ENCODE data around the gene TMEM234.

TMEM234 gene

GRCh38 chr1:32186491-32186890 lies 35.7 kb downstream of the TMEM234 start:
- H3K36me3 Mint-ChIP-seq (ENCODE audit: low read depth): peaks cover 74% of the 10 kb centered on the region
- no peak overlapping the region for H3K4me3 Mint-ChIP-seq
- H3K27me3 Mint-ChIP-seq (ENCODE audit: low read depth): no peaks in the 10 kb centered on the region
- H3K4me1 Mint-ChIP-seq: peaks cover 23% of the 10 kb centered on the region
- H3K9me3 Mint-ChIP-seq: no peaks in the 10 kb centered on the region
- no peak for TF ChIP-seq CTCF (IDR thresholded peaks at IDR 0.05; ENCODE audit: unreplicated experiment in 3 of 3)
- no peak overlapping the region for H3K27ac Mint-ChIP-seq

DNA sequence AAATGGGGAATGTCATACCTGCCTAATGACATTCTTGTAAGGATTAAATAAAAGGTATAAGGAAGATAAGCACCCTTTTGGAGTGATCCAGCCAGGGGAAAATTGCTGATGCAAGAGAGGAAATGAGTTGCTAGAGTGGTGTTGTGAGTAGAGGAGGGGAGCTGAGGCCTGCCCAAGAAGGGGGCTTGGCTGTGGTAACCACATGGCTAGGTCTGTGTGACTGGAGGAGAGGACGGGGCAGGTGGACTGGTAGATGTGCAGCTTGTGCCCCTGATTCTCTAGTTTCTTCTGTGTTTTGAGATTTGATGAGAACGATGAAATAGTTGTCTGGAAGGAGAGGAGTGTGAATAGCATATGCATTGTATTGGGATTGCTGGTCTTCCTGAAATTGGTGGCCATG lies 36.1 kb downstream of the TMEM234 start:
- Mint-ChIP-seq H3K4me3 (no peak overlapping the region), H3K4me1 (peaks cover 27% of the 10 kb centered on the region), H3K9me3 (no peaks in the 10 kb centered on the region), H3K36me3 (ENCODE audit: low read depth) (peaks cover 74% of the 10 kb centered on the region), H3K27ac (no peak overlapping the region), H3K27me3 (ENCODE audit: low read depth) (no peaks in the 10 kb centered on the region)
- no peak for TF ChIP-seq CTCF (IDR thresholded peaks at IDR 0.05; ENCODE audit: unreplicated experiment in 3 of 3)

DNA sequence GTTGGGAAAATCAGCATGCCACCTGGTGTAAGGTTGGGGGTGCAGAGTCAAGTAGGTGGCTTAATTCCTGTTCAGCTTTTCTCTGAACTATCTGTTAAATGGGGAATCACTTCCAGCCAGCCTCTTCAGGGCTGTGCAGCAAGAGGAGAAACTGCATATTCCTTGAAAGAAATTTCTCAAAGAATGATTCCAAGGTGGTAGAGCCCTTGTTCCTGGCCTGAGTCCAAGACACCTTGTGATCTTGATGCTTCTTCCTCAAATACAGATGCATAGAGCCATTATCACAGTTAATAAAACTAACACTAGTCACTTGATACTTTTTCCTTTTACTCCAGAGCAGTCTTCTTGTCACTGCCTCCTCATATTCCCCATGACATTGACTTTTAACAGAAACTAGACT lies 37.5 kb downstream of the TMEM234 start:
- Mint-ChIP-seq H3K9me3 (no peaks in the 10 kb centered on the region), H3K27me3 (ENCODE audit: low read depth) (no peaks in the 10 kb centered on the region), H3K36me3 (ENCODE audit: low read depth) (peaks cover 72% of the 10 kb centered on the region), H3K4me1 (peaks cover 39% of the 10 kb centered on the region), H3K4me3 (peak overlapping the region in 2 of 3 experiments; percentile 24 to 33), H3K27ac (peak overlapping the region in 1 of 3 experiments; percentile 2)
- no peak for TF ChIP-seq CTCF (IDR thresholded peaks at IDR 0.05; ENCODE audit: unreplicated experiment in 3 of 3)

DNA sequence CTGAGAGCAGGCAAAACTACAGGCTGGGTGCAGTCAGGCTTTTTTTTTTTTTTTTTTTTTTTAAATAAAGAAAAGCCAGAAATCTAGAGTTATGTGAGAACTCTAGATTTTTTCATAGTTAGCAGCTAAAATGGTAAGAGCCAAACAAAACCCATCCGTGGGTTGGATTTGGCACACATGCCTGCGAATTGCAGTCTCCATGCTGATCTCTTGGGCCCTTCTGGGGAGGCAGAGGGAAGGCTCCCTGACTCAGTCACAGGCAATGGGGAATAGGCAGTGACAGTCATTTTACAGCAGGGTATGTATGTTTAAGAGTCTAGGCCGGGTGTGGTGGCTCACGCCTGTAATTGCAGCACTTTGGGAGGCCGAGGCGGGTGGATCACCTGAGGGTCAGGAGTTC lies 40.1 kb downstream of the TMEM234 start:
- no peak overlapping the region for H3K27ac Mint-ChIP-seq
- H3K27me3 Mint-ChIP-seq (ENCODE audit: low read depth): no peaks in the 10 kb centered on the region
- peaks cover 39% of the 10 kb centered on the region for H3K4me1 Mint-ChIP-seq
- H3K36me3 Mint-ChIP-seq (ENCODE audit: low read depth): peaks cover 51% of the 10 kb centered on the region
- peak overlapping the region; percentile 27 to 72 (median 59) for H3K4me3 Mint-ChIP-seq
- TF ChIP-seq CTCF (IDR thresholded peaks at IDR 0.05; ENCODE audit: unreplicated experiment in 3 of 3): no peak
- H3K9me3 Mint-ChIP-seq: no peaks in the 10 kb centered on the region

GRCh38 chr1:32181563-32181962 lies 40.6 kb downstream of the TMEM234 start:
- peak overlapping the region; percentile 94 to 96 (median 95) for H3K4me3 Mint-ChIP-seq
- H3K4me1 Mint-ChIP-seq: peaks cover 38% of the 10 kb centered on the region
- TF ChIP-seq CTCF (IDR thresholded peaks at IDR 0.05; ENCODE audit: unreplicated experiment in 3 of 3): no peak
- H3K27ac Mint-ChIP-seq: peak overlapping the region; percentile 98 to 99 (median 98)
- no peaks in the 10 kb centered on the region for H3K9me3 Mint-ChIP-seq
- peaks cover 51% of the 10 kb centered on the region for H3K36me3 Mint-ChIP-seq (ENCODE audit: low read depth)
- no peaks in the 10 kb centered on the region for H3K27me3 Mint-ChIP-seq (ENCODE audit: low read depth)

DNA sequence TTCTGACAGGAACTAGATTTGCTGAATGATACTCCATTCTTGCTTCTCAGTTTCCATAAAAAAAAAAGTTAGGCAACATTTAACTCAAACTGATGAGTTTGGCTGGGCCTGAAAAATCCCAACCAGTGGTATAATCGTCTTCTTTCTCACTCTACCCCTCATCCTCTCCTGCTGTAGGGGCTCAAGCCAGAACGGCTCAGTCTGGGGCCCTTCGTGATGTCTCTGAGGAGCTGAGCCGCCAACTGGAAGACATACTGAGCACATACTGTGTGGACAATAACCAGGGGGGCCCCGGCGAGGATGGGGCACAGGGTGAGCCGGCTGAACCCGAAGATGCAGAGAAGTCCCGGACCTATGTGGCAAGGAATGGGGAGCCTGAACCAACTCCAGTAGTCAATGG lies 41.1 kb downstream of the TMEM234 start:
- Mint-ChIP-seq H3K27me3 (ENCODE audit: low read depth) (no peaks in the 10 kb centered on the region), H3K27ac (peak overlapping the region; percentile 98 to 99 (median 98)), H3K9me3 (no peaks in the 10 kb centered on the region), H3K4me3 (peak overlapping the region; percentile 94 to 96 (median 95)), H3K4me1 (peaks cover 33% of the 10 kb centered on the region), H3K36me3 (ENCODE audit: low read depth) (peaks cover 48% of the 10 kb centered on the region)
- TF ChIP-seq CTCF (IDR thresholded peaks at IDR 0.05; ENCODE audit: unreplicated experiment in 3 of 3): no peak
